HG03064 (cell line): Measurements from ENCODE around the gene RETSAT.
A peak's percentile ranks its signal among the peaks of the same experiment; 100 is the strongest.
"Not testable (repeated sequence)": the region's sequence is repeated elsewhere in the genome, so short reads cannot be mapped to it uniquely, and the experiment has no call there.

Source experiments
- ATAC-seq: cut with Tn5 transposase; IDR thresholded peaks from one replicate; pipeline ENCODE4 v1.9.1; 2021; ENCODE audit warnings: low read depth; ENCODE audit not compliant: unreplicated experiment

RETSAT gene

DNA sequence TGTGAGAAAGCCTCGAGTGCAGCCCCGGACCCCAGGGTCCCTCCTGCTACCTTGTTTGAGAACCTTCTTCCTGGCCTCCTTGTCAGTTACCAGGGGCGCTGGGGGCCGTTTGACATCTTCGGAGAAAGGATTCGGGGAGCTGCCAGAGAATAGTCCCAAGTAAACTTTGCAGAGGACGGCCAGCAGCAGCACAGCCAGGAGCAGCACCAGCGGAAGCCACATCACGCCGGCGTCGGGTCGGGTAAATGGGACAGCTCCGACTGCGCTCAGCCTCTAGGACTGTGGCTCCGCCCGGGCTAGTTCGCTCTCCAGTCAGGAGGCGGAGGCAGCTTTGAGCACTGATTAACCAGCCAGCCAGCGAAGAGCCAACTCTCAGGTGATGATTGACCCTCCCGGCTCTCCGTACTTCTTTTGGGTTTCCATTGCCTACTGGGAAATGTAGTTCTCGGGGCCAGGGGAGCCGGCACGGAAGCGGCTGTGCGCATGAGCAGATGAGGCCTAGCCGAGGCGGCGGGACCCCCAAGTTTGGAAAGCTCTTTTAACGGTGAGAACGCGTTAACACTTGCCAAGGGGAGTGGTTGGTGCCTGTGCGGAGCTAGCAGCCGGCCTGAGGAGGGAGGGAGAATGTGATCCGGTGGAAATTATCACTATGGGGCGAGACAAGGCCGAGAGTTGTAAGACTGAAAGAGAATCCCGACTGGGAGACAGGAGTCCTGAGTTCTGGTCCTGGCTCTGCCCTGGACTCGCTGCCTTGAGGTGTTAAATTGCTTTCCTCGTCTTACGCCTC, at the start of gene RETSAT, which contains the start of gene ELMOD3:
RETSAT (minus strand) TSS at position 243 of the 787 bp plus-strand sequence; CDS start at position 222, 21 bp downstream.
ELMOD3 (plus strand) TSS at position 484 of the 787 bp plus-strand sequence. CDS start 2,430 bp downstream, outside the sequence.
- ATAC-seq: peak; percentile 93

DNA sequence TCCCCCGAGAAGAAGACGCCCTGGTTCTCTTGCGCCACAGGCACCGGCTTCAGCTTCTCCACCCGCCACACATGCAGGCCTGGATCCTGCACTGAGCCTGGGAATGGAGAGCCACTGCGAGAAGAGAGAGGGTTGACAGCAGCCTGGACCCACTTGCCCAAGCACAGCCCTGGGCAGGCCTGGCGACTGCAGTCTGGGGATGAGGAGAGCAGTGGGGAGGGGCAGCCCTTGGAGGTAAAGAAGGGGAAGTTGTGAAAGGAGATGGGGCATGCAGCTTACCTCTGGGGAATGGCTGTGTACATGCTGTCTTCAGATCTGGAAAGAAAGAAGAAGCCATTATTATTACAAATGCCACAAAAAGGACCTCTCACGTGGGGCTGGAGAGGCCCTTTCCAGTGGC, 47.5 kb upstream of the RETSAT start:
- ATAC-seq: no peak

- ATAC-seq: no peak
Observed at GRCh38 chr2:85401464-85401805, 47.1 kb upstream of the RETSAT start.

DNA sequence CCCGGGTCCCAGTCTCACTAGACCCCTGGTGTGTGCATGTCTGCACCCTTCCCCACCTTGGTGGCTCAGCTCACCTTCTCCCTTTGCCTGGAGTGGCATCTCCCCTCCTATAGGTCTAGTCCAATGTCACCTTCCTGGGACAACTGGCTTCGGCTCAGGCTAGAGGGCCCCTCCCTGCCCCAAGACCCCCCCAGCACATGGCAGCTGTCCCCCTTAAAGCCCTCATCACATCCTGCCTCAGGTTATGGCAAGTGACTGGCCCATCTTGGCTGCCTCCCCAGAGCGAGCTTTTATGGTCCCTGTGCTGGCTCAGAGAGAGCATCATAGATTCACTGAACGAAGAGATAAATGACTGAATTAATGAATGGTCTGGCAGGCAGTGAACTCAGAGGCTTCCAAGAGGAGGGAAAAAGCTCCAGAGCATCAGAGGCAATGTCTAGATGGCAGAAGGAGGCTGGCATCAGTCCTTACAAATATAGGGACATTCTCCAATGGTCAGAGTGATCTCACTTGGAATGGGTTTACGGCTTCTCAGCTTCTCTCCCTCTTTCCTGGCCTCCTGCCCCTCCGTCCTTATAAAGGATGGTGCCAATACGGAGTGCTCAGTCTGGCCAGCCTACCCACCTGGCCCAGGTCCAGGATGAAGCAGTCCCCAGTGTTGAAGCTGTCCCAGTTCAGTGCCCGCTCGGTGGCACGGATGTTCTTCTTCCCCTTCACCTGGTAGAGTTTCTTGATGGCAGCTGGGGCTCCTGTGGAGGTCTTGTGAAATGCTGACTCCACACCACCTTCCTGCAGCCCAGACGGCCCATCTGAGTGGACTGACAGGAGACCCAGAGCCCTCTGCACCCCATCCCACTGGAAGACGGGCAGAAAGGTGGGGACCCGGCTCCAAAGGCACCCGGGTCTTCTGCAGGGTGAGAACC, 46.5 kb upstream of the RETSAT start:
- ATAC-seq: no peak

DNA sequence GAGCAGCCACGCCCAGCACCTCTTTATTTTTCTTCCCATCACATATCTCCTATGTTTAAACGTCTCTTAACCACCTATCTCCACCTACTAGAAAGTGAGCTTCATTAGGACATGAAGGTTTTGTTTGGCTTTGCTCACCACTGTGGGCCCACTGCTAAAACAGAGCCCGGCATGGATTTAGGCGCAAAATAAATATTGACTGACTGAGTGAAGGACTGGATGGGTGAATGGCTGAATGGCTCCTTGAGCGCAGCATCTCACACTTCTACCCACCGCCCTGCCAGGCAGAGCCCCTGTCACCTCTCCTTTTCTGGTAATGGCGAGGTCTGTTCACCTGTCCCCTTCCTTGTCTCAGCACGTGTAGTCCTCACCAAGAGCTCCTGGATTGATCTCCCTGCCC, 45.7 kb upstream of the RETSAT start:
- no peak for ATAC-seq

DNA sequence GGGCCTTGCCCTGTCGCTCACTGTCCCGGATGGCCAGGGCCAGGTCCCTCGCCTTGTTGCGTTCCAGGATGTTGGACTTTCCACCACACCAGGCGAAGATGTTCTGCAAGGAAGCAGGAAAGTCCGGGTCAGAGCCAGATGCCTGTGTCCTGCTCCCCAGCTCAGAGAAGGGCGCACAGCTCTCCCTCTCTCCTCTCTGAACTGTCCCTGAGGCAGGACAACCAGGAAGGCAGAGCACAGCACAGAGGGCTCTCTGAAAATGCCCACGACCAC, 44.8 kb upstream of the RETSAT start:
- no peak for ATAC-seq

DNA sequence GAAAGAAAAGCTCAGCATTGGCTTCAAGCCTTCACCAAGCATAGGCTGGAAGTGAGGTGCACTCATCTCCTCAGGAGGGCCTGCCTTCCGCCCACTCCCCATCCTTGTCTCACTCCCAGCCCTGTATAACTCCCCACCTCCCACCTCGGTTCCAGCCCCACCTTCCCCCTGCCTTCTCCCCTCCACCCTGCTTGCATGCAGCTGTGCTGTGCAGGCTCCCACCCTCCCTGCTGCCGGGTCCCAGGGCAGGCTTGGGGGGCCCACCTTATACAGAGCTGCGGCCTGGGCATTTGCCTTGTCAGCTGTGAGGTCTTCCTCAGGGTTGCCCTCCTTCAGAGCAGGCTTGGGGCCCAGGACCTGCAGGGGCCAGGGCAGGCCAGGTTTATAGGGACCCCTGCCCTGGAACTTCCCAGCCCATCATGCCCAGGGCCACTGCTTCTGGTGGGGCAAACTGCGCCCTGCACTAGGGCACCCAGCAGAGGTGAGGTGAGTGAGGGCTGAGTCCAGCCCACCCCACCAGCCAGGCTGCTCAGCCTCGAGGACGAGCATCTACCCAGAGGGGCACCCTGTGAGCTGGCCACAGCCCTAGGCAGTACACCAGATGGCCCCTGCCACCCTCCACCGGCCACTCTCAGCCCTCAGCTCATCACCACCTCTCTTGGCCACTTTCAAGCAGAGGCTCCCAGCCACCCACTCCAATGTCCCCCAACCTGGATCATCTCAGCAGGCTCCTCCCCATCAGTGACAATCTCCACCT, 44.3 kb upstream of the RETSAT start:
- ATAC-seq: no peak

DNA sequence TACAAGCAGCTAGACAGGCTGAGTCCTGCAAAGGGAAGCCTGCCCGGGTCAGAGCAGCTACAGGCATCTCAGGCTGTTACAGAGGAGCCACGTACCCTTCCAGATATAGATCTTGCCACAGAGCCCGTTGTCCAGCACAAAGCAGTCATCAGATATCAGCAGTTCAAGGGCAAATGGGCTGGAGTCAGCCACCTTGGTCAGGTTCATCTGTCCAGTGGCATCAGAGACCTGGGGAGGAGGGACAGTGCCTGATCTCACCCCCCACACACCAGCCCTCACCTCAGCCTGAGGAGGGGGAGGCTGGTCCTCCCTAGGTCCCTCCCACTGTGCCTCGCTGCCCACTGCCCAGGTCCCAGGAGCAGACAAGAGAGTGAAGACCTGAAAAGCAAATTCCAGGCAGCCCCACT, 43.6 kb upstream of the RETSAT start:
- no peak for ATAC-seq

- ATAC-seq: no peak
Observed at GRCh38 chr2:85396531-85397470, 42.5 kb upstream of the RETSAT start.

GRCh38 chr2:85395912-85396475, 41.7 kb upstream of the RETSAT start:
- ATAC-seq: no peak

DNA sequence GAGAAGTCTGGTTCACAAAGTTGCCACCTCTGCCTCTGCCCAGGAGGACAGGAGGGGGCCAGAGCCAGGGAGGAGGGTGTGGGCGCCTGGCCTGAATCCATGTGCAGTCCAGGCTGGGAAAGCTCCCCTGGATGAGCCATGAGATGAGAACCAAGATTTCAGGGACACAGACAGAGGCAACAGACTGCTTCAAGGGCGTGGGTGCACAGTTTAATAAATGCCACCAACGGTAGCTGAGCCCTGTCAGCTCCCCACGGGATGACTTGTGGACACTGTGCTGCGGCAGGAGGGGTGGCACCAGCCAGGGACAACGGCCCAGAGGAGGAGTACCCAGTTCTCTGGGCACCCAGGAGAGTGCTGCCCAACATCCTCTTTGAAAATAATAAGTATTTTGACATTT, 40.6 kb upstream of the RETSAT start:
- no peak for ATAC-seq

DNA sequence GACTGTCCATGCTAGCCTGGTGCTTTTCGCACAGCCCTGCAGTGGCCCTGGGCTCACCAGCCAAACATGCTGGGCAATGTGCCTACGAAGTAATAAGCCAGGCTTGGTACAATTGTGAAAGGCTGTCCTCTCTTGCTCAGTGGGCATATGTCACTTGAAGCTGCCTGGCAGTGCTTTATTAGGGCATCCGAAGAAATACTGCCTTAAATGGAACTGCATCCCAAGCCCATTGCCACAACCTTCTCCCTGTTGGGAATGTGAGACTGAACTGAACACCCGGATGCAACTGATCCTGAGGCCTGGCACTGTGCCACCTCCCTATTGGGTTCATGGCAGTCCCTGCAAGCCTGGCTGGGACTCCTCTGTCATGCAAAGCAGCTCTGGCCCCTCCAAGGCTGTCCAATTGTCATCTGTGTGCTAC, 39.9 kb upstream of the RETSAT start:
- no peak for ATAC-seq

DNA sequence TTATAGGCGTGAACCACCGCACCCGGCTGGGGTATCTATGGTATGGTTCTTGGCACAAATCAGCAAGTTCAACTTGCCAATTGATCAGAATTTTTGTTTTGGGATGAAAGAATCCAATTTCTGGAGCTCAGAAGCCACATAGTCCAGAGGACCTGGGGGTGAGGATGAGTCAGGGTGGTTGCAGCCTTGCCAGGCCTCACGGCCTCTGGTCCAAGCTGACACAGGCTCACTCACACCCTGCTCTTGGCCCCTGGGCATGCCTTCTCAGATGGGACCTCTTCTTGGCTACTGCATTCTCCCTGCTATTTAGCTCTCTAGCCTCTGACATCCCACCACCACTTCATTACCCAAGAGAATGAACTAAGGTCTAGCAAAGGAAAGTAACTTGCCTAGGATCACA, 39.5 kb upstream of the RETSAT start:
- no peak for ATAC-seq

- ATAC-seq: no peak
Observed at GRCh38 chr2:85390941-85391669, 36.8 kb upstream of the RETSAT start.

DNA sequence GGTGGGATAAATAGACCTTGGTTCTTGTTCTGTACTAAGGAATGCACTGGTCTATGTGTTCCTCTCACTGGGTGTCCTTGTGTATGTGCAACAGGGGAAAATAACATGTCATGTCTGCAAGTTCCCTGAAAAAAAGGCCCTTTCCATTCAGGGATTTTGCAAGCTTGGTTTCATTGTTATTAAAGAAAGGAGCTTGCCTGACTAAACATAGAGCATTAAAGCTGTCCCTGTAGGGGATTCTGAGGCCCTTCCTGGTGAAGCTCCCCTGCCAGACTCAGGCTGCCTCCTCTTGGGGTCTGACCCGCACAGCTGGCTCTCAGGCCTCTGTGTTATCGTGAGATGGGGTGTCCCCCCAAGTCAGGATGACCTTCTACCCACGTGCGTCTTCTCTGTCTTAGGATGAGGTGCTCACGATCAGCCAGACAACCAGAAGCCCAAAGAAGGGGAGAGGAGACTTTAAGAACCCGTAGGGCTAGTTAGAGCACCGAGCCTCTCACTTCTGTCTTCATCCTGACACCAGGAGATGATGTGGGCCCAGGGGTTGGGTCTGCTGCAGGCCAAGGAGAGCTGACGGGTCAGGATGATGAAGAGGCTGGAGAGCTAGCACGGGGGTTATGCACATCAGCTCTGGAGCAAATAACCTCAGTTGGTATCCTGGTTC, 34.7 kb upstream of the RETSAT start:
- no peak for ATAC-seq

DNA sequence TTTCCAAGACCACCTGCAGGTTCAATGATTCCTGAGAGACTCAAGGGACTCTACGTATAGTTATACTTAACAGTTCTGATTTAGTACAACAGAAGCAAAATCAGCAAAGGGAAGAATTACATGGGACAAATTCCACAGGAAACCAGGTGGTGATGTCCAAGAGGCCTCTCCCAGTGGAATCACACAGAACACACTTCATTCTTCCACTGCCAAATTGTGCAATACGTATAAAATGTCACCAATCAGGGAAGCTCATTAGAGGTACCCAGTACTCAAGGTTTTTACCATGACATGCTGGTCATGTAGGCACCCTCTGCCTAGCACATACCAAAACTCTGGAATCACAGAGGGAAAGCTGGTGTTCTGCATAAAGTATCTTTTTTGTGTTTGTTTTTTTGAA, 33.4 kb upstream of the RETSAT start:
- ATAC-seq: no peak

DNA sequence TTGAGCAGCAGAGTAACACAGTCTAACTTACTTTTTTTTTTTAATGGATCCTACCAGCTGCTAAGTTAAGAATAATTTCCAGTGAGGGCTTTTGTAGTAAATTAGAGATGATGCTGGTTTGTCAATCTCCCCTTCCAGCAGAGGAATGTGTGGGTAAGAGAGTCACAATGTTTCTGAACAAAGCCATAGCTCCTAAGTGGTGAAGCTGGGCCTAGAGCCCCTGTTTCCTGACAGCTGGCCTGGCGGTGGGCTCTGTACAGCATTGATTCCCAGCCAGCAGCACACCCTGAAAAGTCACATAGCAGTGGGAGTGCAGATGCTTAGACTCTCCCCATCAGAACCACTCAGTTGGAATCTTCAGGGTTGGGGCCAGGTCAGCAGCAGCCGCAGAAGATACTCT, 31.4 kb upstream of the RETSAT start:
- no peak for ATAC-seq

- no peak for ATAC-seq
Observed at GRCh38 chr2:85383850-85384249, 29.5 kb upstream of the RETSAT start.

DNA sequence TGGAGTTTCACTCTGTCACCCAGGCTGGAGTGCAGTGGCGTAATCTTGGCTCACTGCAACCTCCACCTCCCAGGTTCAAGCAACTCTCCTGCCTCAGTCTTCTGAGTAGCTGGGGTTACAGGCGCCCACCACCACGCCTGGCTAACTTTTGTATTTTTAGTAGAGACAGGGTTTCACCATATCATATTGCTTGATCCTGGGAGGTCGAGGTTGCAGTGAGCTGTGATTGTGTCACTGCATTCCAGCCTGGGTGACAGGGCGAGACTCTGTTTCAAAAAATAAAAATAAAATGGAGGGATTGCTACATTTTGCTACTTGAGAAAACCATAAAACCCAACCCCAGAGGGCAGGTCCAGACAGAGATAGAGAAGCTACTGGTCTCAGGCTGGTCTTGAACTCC, 28.8 kb upstream of the RETSAT start:
- not testable (repeated sequence) for ATAC-seq
